HG02970 (cell line): ENCODE measurements around the gene SYT9.
"Not testable (repeated sequence)": the region's sequence is repeated elsewhere in the genome, so short reads cannot be mapped to it uniquely, and the experiment has no call there.

Experiments
- ATAC-seq: cut with Tn5 transposase; IDR thresholded peaks from one replicate; pipeline ENCODE4 v1.9.1; 2021; ENCODE audit warnings: mild to moderate bottlenecking, moderate library complexity, moderate number of reproducible peaks; ENCODE audit not compliant: unreplicated experiment, low FRiP score

The SYT9 gene

GRCh38 chr11:7494086-7494745, 242.5 kb downstream of the SYT9 start:
- no peak for ATAC-seq

GRCh38 chr11:7495882-7496551, 244.3 kb downstream of the SYT9 start:
- peak; percentile 82 for ATAC-seq

- ATAC-seq = no peak
Measured at GRCh38 chr11:7498193-7498592, 246.5 kb downstream of the SYT9 start.

- ATAC-seq = no peak
Measured at GRCh38 chr11:7499081-7499480, 247.4 kb downstream of the SYT9 start.

- ATAC-seq = no peak
Measured at GRCh38 chr11:7500251-7500650, 248.5 kb downstream of the SYT9 start.

- ATAC-seq = no peak
Measured at GRCh38 chr11:7501251-7501650, 249.5 kb downstream of the SYT9 start.

- ATAC-seq = no peak
Measured at GRCh38 chr11:7501894-7502293, 250.2 kb downstream of the SYT9 start.

- ATAC-seq = no peak
Measured at GRCh38 chr11:7506243-7506642, 254.5 kb downstream of the SYT9 start.

GRCh38 chr11:7508087-7508486, 256.4 kb downstream of the SYT9 start:
- ATAC-seq = no peak

GRCh38 chr11:7509966-7510365, 258.3 kb downstream of the SYT9 start:
- ATAC-seq = no peak

- no peak for ATAC-seq
Measured at GRCh38 chr11:7511401-7511800, 259.7 kb downstream of the SYT9 start.

- peak; percentile 54 for ATAC-seq
Measured at GRCh38 chr11:7512525-7513233, 261.0 kb downstream of the SYT9 start.

- ATAC-seq = peak; percentile 76
Measured at GRCh38 chr11:7513234-7514098, 261.8 kb downstream of the SYT9 start, which contains the start of gene PPFIBP2. TSS of gene PPFIBP2 (plus strand) at chr11:7513999. CDS start at chr11:7549476, 35,477 bp downstream.

GRCh38 chr11:7514099-7514591, 262.4 kb downstream of the SYT9 start:
- ATAC-seq = no peak

GRCh38 chr11:7515447-7515886, 263.8 kb downstream of the SYT9 start:
- ATAC-seq = no peak

- no peak for ATAC-seq
Measured at GRCh38 chr11:7516475-7516874, 264.8 kb downstream of the SYT9 start.

GRCh38 chr11:7517743-7518142, 266.0 kb downstream of the SYT9 start:
- not testable (repeated sequence) for ATAC-seq
